GM23338 (cell line): ENCODE measurements around the gene WDR76.

Experiments
- CREB1 ChIP-seq: fragments of 250-450 bp; sonication (Bioruptor Pico); IDR thresholded peaks from 2 replicates; pipeline ENCODE4 v1.5.0; 2020; ENCODE audit warnings: low read depth, mild to moderate bottlenecking, moderate library complexity
- CTCF ChIP-seq, 2 experiments: fragments of 200-600 bp in 1 of 2; sonication (generic) in 1 of 2; conservative IDR thresholded peaks; 2 replicates each; pipeline versions ENCODE4 v1.5.1 to v1.6.1; 2016 to 2017; ENCODE audit warnings: antibody characterized with exemption in 2 of 2, low read depth in 2 of 2, mild to moderate bottlenecking in 2 of 2, moderate library complexity in 1 of 2
- EZH2 ChIP-seq: fragments of 200-600 bp; sonication (generic); IDR thresholded peaks from one replicate; pipeline ENCODE4 v1.8.0; 2017; ENCODE audit warnings: antibody characterized with exemption, mild to moderate bottlenecking, low read depth; ENCODE audit not compliant: unreplicated experiment
- EZH2phosphoT487 ChIP-seq: fragments of 200-600 bp; sonication (generic); IDR thresholded peaks from one replicate; pipeline ENCODE4 v1.8.1; 2018; ENCODE audit warnings: antibody characterized with exemption; ENCODE audit not compliant: unreplicated experiment
- JUNB ChIP-seq: IDR thresholded peaks from one replicate; pipeline ENCODE4 v1.6.1; 2016; ENCODE audit warnings: antibody characterized with exemption; ENCODE audit not compliant: unreplicated experiment
- NANOG ChIP-seq: IDR thresholded peaks from 2 replicates; pipeline ENCODE4 v1.6.1; 2016; ENCODE audit warnings: antibody characterized with exemption, borderline replicate concordance
- POLR2AphosphoS5 ChIP-seq: IDR thresholded peaks from 2 replicates; pipeline ENCODE4 v1.6.1; 2016; ENCODE audit warnings: antibody characterized with exemption, low read depth
- REST ChIP-seq: IDR thresholded peaks from one replicate; pipeline ENCODE4 v1.6.1; 2018; ENCODE audit warnings: antibody characterized with exemption; ENCODE audit not compliant: unreplicated experiment
- ZNF114 ChIP-seq: fragments of 250-450 bp; sonication (Bioruptor Pico); IDR thresholded peaks from 2 replicates; pipeline ENCODE4 v1.5.0; 2020; ENCODE audit warnings: mild to moderate bottlenecking, moderate library complexity
- ZNF331 ChIP-seq: fragments of 250-450 bp; sonication (Bioruptor Pico); IDR thresholded peaks from 2 replicates; pipeline ENCODE4 v1.5.0; 2020; ENCODE audit warnings: low read depth, mild to moderate bottlenecking, moderate library complexity
- ZNF462 ChIP-seq: fragments of 250-450 bp; sonication (Bioruptor Pico); IDR thresholded peaks from 2 replicates; pipeline ENCODE4 v1.5.0; 2020; ENCODE audit warnings: mild to moderate bottlenecking, moderate library complexity

- TF ChIP-seq NANOG (no peak), EZH2phosphoT487 (no peak), CTCF (conservative IDR thresholded peaks at IDR 0.05; ENCODE audit: low read depth in 2 of 2) (no peak), EZH2 (no peak), ZNF114 (CRISPR knock-in tag) (no peak), JUNB (no peak), CREB1 (CRISPR knock-in tag) (no peak), POLR2AphosphoS5 (no peak), REST (no peak), ZNF331 (CRISPR knock-in tag) (no peak), ZNF462 (CRISPR knock-in tag) (no peak)
These were observed 26.9 kb upstream of the WDR76 start, which contains the start of gene SERINC4 for GRCh38 chr15:43799945-43800285.
